GM18519 (cell line): ENCODE measurements around the gene SH3D19.
"Not testable (repeated sequence)": the region's sequence is repeated elsewhere in the genome, so short reads cannot be mapped to it uniquely, and the experiment has no call there.

ENCODE experiments used
- ATAC-seq: cut with Tn5 transposase; IDR thresholded peaks from one replicate; pipeline ENCODE4 v1.9.1; 2021; ENCODE audit warnings: mild to moderate bottlenecking, moderate library complexity; ENCODE audit not compliant: unreplicated experiment, low FRiP score

The SH3D19 gene

DNA sequence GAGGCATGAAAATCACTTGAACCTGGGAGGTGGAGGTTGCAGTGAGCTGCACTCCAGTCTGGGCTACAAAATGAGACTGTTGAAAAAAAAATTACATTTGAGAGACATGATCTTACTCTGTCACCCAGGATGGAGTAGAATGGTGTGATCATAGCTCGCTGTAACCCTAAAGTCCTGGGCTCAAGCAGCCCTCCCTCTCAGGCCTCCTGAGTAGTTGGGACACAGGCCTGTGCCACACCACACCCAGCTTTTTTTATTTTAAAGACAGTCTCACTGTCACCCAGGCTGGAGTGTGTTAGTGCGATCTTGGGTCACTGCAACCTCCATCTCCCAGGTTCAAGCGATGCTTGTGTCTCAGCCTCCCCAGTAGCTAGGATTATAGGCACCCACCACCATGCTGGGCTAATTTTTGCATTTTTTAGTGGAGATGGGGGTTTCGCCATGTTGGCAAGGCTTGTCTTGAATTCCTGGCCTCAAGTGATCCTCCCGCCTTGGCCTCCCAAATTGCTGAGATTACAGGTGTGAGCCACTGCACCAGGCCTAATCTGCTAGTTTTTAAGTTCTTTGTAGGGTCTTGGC, 219.9 kb downstream of the SH3D19 start:
- ATAC-seq = no peak

DNA sequence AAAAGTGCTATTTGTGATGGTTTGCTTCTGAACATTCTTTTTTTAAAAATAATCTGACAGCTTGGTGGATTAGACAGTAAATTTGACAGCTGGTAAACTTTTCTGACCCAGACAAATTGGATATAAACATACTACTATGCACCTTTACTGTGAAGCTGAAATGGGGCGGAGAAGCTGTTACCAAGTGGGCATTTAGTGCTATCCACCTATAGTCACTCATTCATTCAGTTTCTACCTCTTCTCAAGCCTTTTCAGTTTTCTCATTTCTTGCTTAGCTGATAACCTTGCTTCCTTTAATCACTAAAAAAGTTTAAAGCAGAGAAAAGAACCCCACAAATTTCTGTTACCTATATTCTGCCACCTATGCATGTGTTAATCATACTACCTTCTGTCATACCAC, 220.8 kb downstream of the SH3D19 start:
- no peak for ATAC-seq

DNA sequence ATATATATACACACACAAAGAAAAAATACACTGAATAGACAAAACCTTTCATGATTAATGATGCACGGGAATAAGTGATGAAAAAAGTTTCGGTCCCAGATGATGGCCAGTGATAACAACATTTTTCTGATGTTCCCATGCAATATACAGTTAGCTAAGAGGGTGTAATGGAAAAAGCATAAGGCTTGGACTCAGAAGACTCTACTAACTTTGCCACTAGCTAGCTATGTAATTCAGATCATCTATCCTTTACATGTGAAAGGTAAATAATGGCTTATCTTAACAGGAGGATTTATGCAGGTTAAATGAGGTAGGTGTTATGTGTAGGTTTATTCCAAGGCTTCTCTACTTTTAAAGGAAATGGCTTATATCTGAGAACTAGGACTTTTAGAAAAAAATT, 221.6 kb downstream of the SH3D19 start:
- no peak for ATAC-seq

DNA sequence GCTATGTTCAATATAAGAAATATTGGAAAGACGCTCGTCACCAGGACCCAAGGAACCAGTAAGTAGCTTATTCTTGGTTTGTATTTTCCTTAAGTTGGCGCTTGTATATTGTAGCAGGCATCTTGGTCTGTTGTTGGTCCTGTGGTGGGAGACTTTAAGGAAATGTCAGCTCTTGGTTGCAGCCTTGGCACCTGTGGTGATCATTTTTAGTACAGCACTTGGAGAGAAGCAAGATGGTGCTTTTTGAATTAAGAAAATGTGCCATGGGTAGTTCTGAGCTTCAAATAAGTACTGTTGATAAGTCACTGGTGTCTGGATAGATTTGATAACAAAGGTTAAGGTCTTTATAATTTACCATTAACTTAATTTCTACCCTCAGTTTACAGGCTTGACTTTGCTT, 224.9 kb downstream of the SH3D19 start:
- ATAC-seq = no peak

DNA sequence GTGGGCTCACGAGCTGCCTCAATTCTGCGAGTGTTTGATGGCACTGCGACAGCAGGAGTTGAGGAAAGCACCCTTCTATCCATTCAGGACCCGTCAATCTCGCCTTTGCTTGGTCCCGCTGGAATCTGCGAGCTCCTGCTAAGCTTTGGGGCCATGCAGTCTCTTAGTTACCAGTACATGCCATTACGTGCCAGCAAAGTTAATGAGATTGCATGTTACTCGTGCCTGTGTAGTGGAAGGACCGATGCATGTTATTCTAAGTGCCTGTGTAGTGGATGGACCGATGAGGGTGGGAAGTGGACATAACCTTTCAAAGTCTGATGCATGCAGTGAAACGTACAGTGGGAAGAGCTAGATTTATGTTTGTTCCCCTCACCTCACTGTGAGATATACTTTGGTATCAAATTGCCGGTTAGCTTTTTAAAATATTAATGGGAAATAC, 225.4 kb downstream of the SH3D19 start:
- no peak for ATAC-seq

DNA sequence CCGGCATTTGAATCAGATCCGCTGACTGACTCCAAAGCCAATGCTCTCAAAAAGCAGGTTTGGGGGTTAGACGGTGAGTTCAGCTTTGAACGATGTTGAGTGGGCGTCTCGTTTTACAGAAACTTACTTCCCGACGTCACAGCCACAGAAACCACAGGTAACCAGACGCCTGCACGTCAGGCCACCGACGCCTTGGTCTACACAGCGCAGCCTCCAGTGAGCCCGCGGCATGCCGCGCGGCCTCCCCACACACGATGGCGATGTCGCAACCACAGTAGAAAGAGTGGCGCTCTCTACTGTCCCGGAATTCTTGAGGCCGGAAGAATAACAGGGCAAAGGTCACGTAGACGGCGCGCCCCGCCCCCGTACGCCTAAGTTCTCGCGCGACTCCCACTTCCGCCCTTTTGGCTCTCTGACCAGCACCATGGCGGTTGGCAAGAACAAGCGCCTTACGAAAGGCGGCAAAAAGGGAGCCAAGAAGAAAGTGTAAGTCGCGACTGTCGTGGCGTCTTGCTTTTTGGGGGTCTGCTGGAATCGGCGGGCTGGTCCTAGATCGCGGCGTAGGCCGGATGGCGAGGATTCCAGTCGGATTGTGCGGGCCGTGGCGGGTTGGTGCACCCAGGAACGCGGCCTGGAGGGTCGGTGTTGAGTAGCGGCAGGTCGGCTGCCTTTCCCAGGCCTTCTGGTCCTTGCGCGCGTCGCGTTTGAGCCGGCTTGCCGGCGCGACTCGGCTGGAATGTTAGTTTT, 226.0 kb downstream of the SH3D19 start, which contains the start of gene RPS3A:
Gene RPS3A (plus strand): TSS at position 400 of the 747 bp plus-strand sequence. CDS start 25 bp downstream, at position 425.
- ATAC-seq = peak; percentile 89

DNA sequence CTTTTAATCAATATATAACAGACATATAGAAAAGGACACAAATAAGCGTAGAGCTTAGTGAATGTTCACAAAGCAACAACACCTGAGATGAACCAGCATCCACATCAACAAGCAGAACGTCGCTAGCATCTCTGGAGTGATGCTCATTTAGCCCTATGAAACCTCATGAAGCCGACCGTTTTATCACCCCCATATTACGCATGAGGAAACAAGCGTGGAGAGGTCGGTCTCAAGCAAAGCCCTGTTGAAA, 226.5 kb downstream of the SH3D19 start:
- ATAC-seq = no peak

DNA sequence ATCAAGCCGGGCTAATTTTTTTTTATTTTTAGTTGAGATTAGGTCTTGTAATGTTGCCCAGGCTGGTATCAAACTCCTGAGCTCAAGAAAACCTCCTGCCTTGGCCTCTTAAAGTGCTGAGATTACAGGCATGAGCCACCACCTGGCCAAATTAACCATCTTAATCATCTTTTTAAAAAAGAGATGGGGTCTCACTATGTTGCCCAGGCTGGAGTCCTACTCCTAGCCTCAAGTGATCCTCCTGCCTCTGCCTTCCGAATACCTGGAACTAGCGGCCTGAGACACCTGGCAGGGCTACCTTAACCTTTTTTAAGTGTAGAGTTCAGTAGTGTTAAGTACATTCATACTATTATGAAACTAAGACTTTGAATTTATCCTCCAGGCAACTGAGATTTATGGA, 227.6 kb downstream of the SH3D19 start:
- ATAC-seq = no peak

DNA sequence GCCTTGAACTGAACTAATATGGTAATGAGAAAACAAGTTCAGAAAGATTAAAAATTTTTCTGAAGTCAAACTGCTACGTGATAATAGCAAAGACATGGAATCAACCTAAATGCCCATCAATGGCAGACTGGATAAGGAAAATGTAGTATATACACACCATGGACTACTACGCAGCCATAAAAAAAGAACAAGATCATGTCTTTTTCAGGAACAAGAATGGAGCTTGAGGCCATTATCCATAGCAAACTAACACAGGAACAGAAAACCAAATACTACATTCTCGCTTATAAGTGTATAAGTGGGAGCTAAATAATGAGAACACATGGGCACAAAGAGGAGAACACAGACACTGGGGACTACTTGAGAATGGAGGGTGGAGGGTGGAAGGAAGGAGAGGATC, 230.3 kb downstream of the SH3D19 start:
- no peak for ATAC-seq

DNA sequence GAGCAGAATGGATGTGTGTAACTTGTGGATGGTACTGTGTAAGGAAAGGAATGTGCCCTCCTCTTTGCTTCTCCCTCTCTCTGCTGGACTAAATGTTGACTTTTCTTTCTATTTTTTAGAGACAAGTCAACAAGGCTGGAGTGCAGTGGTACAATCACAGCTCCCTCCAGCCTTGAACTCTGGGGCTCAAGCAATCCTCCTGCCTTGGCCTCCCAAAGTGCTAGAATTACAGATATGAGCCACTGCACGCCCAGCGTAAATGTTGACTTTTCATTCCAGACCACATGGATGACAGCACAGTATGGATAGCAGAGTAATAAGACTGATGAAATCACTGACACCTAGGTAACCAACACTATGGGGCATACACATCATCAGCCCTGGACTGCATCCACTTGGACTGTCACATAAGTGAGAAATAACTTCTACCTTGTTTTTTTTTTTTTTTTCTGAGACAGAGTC, 231.1 kb downstream of the SH3D19 start:
- no peak for ATAC-seq

DNA sequence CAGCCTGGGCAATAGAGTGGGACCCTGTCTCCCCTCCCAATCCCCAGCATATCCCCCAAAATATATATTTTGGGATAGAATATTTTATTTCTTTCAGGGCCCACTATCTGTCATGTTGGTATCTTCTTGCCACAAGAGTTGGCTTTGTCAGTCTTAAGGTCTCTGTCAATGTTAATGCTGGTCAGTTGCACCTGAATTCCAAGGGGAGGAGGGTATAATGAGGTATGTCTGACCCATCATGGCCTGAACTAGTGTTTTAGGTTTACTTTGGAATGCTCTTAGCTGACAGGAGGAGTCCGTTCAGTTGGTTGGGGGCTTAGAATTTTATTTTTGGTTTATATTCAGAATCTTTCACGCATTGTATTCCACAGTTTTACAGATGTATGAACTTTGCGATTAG, 232.2 kb downstream of the SH3D19 start:
- no peak for ATAC-seq

DNA sequence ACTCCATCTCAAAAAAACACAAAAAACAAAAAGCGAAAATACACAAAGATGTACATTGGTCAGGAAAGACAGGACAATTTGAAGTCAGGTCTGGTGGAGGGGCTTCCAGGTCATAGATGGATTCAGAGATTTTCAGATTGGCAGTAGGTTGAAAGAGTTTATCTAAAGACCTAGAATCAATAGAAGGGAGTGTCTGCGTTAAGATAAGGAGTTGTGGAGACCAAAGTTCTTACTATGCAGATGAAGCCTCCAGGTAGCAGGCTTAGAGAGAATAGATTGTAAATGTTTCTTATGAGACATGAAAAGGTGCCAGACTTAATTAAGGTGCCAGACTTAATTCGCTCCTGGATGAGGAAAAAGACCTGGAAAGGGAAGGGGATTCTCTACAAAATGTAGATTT, 232.9 kb downstream of the SH3D19 start:
- ATAC-seq = no peak

DNA sequence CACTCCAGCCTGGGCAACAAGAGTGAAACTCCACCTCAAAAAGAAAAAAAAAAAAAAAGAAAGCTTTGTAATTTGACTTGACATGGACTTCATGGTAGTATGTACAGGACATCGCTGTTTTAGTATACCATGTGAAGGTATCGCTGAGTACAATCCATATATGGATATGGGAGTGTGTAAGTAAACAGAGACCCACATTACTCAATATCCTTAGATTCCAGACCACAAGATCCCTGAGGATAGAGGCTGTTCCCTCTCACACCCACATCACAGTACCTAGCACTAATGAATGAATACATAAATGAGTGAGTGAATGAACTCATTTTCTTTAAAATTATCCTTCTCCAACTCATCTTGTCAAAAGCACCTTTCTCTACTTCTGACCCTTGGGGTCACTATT, 234.4 kb downstream of the SH3D19 start:
- ATAC-seq = no peak

DNA sequence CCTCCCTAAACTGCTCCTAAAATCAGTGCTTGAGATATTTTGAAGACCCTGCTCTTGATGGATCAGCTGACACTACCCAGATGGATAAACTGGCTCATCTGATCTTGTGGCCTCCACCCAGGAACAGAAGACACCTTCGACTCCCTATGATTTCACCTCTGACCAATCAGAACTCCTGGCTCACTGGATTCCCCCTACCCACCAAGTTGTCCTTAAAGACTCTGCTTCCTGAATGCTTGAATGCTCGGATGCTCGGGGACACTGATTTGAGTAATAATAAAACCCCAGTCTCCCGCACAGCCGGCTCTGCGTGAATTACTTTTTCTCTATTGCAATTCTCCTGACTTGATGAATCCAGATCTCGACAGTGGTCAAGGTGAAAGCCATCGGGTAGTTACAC, 237.9 kb downstream of the SH3D19 start:
- no peak for ATAC-seq

DNA sequence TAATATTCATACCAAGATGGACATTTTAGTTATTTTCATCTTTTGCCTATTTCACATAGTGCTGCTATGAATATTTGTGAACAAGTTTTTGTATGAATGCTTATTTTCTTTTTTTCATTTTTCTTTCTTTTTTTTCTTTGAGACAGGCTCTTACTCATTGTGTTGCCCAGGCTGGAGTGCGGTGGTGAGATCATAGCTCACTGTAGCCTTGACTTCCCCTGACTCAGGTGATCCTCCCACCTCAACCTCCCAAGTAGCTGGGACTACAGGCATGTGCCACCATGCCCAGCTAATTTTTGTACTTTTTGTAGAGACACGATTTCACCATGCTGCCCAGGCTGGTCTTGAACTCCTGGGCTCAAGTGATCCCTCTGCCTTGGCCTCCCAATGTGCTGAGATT, 247.4 kb downstream of the SH3D19 start:
- ATAC-seq = not testable (repeated sequence)

DNA sequence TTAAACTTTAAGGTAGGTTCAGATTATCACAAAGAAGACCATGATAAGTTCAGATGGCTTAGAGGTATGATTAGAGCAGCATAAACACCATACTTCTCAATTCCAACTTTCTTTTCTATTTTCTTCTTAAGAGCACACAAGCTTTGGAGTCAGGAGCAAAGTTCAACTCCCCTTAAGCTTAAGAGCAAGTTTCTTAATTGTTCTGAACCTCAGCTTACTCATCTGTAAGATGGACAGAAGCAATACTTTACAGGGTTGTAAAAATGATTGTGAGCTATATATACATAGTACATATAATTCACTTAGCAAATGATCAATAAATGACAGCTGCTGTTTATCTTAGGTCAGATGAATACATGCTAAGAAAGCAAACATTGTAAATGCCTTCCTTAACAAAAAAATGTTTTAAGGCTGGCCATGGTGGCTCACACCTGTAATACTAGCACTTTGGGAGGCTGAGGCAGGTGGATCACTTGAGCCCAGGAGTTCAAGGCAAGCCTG, 250.9 kb downstream of the SH3D19 start:
- ATAC-seq = no peak
